Hepatocyte (in vitro differentiated cells): ENCODE results near the gene ATN1. TPM values are rescaled to one million over a fixed set of nuclear protein-coding genes. Genes with fewer than 3 reads are reported as not detected.

Experiments used
- DNase-seq: peaks from one replicate; pipeline ENCODE4 v3.0.0-alpha.2; 2016; ENCODE audit warnings: low spot score
- H2AFZ ChIP-seq: fragments of 200-600 bp; sonication (generic); 2 replicates; pipeline ENCODE4 v1.6.0; 2016; ENCODE audit warnings: antibody characterized with exemption, mild to moderate bottlenecking
- H3K27ac ChIP-seq: fragments of 200-600 bp; sonication (generic); 2 replicates; pipeline ENCODE4 v1.5.1; 2016; ENCODE audit warnings: mild to moderate bottlenecking
- H3K27me3 ChIP-seq: fragments of 200-600 bp; sonication (generic); 2 replicates; pipeline ENCODE4 v1.6.1; 2016
- H3K36me3 ChIP-seq: fragments of 200-600 bp; sonication (generic); replicated peaks from 2 replicates; pipeline ENCODE4 v1.5.1; 2016; ENCODE audit warnings: low read depth; ENCODE audit not compliant: insufficient read depth
- H3K4me1 ChIP-seq: fragments of 200-600 bp; sonication (generic); 2 replicates; pipeline ENCODE4 v1.5.1; 2016; ENCODE audit warnings: mild to moderate bottlenecking, moderate library complexity; ENCODE audit not compliant: insufficient read depth
- H3K4me2 ChIP-seq: fragments of 200-600 bp; sonication (generic); 2 replicates; pipeline ENCODE4 v1.6.0; 2016
- H3K4me3 ChIP-seq: fragments of 200-600 bp; sonication (generic); 2 replicates; pipeline ENCODE4 v1.5.1; 2016; ENCODE audit warnings: mild to moderate bottlenecking
- H3K79me2 ChIP-seq: fragments of 200-600 bp; sonication (generic); 2 replicates; pipeline ENCODE4 v1.6.0; 2017; ENCODE audit warnings: mild to moderate bottlenecking
- H3K9me2 ChIP-seq: fragments of 200-600 bp; sonication (generic); replicated peaks from 2 replicates; pipeline ENCODE4 v1.6.0; 2017; ENCODE audit warnings: mild to moderate bottlenecking; ENCODE audit not compliant: insufficient read depth
- H3K9me3 ChIP-seq: fragments of 200-600 bp; sonication (generic); 2 replicates; pipeline ENCODE4 v1.5.1; 2016; ENCODE audit warnings: low read depth, mild to moderate bottlenecking
- H4K20me1 ChIP-seq: fragments of 200-600 bp; sonication (generic); 2 replicates; pipeline ENCODE4 v1.6.0; 2016; ENCODE audit warnings: mild to moderate bottlenecking; ENCODE audit not compliant: insufficient read depth, poor library complexity, severe bottlenecking
- CTCF ChIP-seq: fragments of 200-600 bp; sonication (generic); IDR thresholded peaks from 2 replicates; pipeline ENCODE4 v1.5.1; 2016; ENCODE audit warnings: antibody characterized with exemption, mild to moderate bottlenecking; ENCODE audit not compliant: poor library complexity
- EZH2 ChIP-seq: fragments of 200-600 bp; sonication (generic); IDR thresholded peaks from 2 replicates; pipeline ENCODE4 v1.6.1; 2016; ENCODE audit warnings: antibody characterized with exemption, mild to moderate bottlenecking, borderline replicate concordance
- EZH2phosphoT487 ChIP-seq: fragments of 200-600 bp; sonication (generic); IDR thresholded peaks from one replicate; pipeline ENCODE4 v1.6.1; 2018; ENCODE audit warnings: antibody characterized with exemption, mild to moderate bottlenecking, low read depth, moderate library complexity; ENCODE audit not compliant: unreplicated experiment, severe bottlenecking
- WGBS: methylation state at CpG from one replicate; pipeline ENCODE4 v1.1.6; 2016; ENCODE audit warnings: low lambda C conversion rate; ENCODE audit errors: missing lambda C conversion rate; 5-methylcytosine and 5-hydroxymethylcytosine counted together
- polyA plus RNA-seq: library from polyadenylated mRNA; unstranded; fragments of >200 nt; fragmentation: Nextera tagmentation; extraction: Ambion mirVana; gene quantifications from 2 replicates; pipeline ENCODE4 v1.2.1, GENCODE V29; 2016
- total RNA-seq: library from RNA; depleted of rRNA; stranded (reverse); fragments of >200 nt; gene quantifications from 2 replicates; pipeline ENCODE4 v1.2.3, GENCODE V29; 2014

Gene ATN1
- total and polyA plus RNA-seq, 2 experiments from 2014 or later, result 15.8 to 32.7 TPM

- Histone ChIP-seq H3K27ac (peak overlapping the region; percentile 100), H3K4me2 (peak overlapping the region; percentile 84), H3K36me3 (no peaks in the 10 kb centered on the region), H2AFZ (no peak overlapping the region), H3K9me3 (no peaks in the 10 kb centered on the region), H4K20me1 (peaks cover 6% of the 10 kb centered on the region), H3K9me2 (no peaks in the 10 kb centered on the region), H3K79me2 (peaks cover 46% of the 10 kb centered on the region), H3K4me1 (peaks cover 23% of the 10 kb centered on the region), H3K27me3 (no peaks in the 10 kb centered on the region), H3K4me3 (peak overlapping the region; percentile 74)
- TF ChIP-seq EZH2, result no peak
- TF ChIP-seq EZH2phosphoT487, result no peak
- no peak for TF ChIP-seq CTCF
- WGBS, result 58% methylated on average over 12 of the region's 17 CpGs
- peak; percentile 71 for DNase-seq
These were observed 36.1 kb downstream of the ATN1 start for GRCh38 chr12:6963791-6964413.

- Histone ChIP-seq H3K4me3 (peak overlapping the region; percentile 74), H3K9me2 (no peaks in the 10 kb centered on the region), H3K4me2 (peak overlapping the region; percentile 84), H3K27ac (peak overlapping the region; percentile 100), H2AFZ (no peak overlapping the region), H3K36me3 (no peaks in the 10 kb centered on the region), H3K4me1 (peaks cover 30% of the 10 kb centered on the region), H3K9me3 (no peaks in the 10 kb centered on the region), H4K20me1 (peaks cover 6% of the 10 kb centered on the region), H3K79me2 (peaks cover 53% of the 10 kb centered on the region), H3K27me3 (no peaks in the 10 kb centered on the region)
- 66% methylated on average over 8 of the region's 8 CpGs for WGBS
- no peak for DNase-seq
- no peak for TF ChIP-seq EZH2phosphoT487
- no peak for TF ChIP-seq EZH2
- no peak for TF ChIP-seq CTCF
These were observed 36.9 kb downstream of the ATN1 start for GRCh38 chr12:6964605-6965025.

- Histone ChIP-seq H2AFZ (no peak overlapping the region), H3K4me3 (no peak overlapping the region), H3K4me1 (peaks cover 30% of the 10 kb centered on the region), H3K27me3 (no peaks in the 10 kb centered on the region), H3K9me3 (no peaks in the 10 kb centered on the region), H3K4me2 (peak overlapping the region; percentile 84), H3K9me2 (no peaks in the 10 kb centered on the region), H4K20me1 (peaks cover 6% of the 10 kb centered on the region), H3K36me3 (no peaks in the 10 kb centered on the region), H3K79me2 (peaks cover 58% of the 10 kb centered on the region), H3K27ac (peak overlapping the region; percentile 100)
- DNase-seq, result peak; percentile 94
- TF ChIP-seq CTCF (peak; percentile 90), EZH2phosphoT487 (no peak)
- WGBS, result 31% methylated on average over 12 of the region's 12 CpGs
These were observed 37.4 kb downstream of the ATN1 start for GRCh38 chr12:6965026-6965661.
